GM18517 (cell line): Measurements from ENCODE around the gene STMN3.

ENCODE experiments used
- ATAC-seq: cut with Tn5 transposase; IDR thresholded peaks from one replicate; pipeline ENCODE4 v1.9.1; 2021; ENCODE audit warnings: mild to moderate bottlenecking, moderate library complexity; ENCODE audit not compliant: unreplicated experiment

Gene STMN3

DNA sequence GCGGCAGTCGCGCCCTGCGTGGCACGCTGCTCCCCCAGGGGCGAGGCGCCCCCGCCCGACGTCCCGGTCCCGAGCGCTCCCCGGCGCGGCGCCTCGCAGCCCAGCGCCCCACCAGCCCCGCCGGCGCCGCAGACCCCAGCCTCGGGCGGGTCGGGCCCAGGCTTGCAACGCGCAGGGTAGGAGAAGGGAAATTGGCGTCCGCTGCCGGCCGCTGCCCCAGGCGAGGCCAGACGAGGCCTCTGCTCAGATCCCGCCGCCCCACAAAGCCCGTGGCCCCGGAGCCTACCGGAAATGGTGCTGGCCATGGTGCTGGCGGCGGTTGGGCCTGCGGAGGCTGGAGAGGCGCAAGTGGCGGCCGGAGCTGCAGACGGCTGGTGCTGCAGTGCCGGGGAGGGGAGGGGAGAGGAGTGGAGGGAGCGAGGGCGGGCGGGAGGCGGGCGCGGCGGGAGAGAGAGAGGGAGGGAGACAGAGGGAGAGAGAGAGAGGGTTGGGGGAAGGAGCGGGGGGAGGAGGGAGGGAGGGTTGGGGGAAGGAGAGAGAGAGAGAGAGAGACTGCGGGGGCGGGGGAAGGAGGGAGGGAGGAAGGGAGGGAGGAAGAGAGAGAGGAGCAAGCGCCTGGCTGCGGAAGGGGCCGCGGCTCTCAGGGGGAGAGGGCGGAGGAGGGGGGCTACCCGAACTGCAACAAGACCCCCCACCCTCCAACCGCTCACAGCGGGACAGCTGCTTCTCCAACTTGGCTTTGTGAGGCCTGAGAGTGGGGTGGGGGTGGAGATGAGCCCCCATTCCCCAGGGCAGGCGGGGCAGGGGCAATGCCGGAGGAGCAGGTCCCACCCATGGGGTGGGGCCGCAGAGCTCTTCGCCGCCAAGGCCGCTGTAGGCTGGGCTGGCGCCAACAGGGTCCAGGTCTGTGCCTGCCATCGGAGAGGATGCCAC, at the start of gene STMN3:
TSS of gene STMN3 (minus strand) at position 384 of the 933 bp plus-strand sequence. CDS start at position 305, 79 bp downstream.
- ATAC-seq, result no peak

DNA sequence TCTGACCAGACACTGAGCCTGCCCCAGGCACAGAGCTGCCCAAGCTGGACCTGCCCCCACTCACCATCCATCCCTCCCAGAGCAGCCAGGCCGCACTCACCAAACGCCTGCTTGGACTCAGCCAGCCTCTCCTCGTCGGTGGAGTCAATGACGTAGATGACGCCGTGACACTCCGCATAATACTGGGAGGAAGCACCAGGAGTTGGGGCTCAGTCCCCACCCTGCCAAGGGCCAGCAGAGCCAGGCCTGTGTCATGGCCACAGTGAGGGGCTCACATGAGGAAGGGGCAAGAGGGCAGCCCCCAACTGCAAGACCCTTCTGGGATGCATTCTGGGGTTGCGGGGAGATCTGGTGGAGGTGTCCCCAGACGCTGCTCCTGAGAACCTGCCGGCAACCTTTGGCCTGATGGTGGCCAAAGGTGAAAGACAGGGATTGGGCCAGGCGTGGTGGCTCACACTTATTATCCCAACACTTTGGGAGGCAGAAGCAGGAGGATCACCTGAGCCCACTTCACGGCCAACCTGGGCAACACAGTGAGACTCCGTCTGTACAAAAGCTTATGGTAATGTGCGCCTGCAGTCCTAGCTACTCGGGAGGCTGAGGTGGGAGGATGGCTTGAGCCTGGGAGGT, 48.9 kb upstream of the STMN3 start:
- no peak for ATAC-seq

DNA sequence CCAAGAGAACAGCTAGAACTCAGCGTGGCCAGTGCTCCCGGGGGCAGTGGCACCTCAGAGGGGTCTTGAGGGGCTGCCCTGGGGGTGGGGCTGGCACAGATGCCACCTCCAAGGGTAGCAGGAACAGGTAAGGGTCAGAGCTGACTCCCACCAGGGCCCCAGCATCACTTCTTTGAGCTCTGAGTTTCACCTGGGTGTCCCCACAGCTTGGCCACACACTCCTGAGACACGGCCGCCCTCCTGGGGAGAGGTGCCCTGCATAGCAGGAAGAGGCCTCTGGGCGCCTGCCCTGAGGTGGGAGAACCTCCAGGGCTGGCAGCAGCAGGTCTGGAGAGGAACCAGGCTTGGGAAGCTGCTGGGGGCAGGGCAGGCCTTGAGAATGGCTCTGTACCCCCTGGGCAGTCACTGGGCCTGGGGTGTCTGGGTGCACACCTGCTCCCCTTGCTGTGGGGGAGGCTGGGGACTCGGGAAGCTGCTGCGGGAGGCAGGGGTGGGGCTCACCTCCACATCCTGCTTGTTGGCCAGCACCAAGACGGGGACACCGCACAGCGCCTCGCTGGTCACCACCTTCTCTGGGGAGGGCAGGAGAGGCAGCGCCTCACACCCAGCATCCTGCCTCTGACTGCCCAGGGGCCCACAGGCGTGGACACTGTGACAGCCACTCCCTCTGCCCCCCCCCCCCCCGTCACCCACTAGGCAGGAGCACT, 48.3 kb upstream of the STMN3 start:
- ATAC-seq, result no peak

DNA sequence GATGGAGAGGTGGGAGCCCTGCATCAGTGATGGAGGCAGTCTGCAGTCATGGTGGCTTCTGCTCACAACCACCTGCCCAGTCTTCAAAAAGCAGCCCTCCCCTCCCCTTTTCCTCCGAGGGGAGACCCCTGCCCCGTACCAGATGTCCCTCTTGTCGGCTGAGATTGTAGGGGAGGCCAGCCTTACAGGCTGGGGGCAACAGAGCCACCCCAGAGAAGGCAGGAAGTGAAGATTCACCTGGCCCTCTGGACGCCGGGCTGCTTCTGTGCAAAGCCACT, 47.8 kb upstream of the STMN3 start:
- no peak for ATAC-seq

DNA sequence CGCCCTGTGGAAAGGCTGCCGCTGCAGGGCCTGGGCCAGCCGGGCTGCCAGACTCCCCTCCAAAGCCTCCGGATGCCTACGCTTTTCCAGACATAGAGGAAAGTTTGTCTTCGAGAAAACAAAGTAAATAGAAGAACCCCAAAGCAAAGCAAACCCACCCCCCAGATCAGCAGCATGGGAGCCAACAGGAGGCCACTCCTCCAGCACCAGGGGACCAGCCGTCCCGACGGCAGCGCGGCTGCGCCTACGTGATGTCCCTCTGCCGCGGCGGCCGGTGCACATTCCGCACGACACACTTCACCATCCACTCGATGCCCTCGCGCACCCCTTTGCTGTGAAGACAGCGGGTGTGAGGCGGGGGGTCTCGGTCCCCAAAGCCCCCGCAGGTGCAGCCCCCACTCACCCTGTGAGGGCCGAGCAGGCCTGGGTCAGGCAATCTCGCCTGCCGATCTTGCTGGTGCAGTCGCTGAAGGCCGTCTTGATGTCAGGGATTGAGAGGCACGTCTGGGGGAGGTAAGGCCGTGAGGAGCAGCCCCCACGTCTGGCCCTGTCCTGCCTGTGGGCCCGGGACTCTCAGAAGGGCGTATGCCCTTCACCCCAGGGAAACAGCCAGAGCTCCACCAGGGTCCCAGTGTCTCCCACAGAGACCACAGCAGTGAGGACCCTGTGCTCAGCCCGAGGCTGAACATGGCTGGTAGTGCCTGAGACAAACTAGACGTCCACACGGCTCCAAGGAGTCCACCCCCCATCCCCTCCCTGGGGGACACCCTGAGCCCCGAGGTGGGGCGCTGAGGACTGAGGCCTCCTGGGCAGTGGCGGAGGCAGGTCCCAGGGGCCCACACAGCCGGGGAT, 47.2 kb upstream of the STMN3 start:
- no peak for ATAC-seq

DNA sequence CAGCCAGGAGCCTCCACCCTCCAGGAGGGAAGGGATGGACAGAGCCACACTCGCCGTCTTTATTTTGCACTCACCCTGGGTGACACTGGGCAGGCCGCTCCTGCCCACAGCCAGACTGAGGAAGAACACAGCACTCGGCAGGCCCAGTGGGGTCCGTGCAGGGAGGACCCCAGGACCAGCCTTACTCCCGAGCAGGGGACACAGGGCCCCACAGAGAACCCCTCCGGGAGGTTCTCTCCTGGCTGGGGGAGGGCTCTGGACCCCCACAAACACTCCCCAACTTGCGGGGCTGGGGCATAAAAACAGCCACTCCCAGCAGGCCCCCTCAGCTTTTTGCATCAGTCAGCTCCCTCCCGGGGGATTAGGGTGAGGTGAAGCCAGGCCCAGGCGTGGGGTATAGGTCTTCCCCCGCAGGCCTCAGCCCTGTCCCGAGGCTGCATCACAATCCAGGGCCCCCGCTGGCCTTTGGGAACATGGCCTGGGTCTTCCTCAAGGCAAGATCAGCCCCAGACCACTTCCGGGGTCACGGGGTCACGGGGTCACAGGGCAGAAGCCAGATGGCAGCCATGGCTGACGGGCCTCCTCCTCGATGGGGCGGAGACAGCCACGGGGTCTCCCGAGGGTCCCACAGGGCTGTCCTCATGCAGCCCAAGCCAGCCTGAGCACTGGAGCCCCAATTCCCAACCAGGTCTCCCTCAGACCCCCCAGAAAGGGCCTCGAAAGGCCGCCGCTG, 46.4 kb upstream of the STMN3 start:
- ATAC-seq, result no peak

DNA sequence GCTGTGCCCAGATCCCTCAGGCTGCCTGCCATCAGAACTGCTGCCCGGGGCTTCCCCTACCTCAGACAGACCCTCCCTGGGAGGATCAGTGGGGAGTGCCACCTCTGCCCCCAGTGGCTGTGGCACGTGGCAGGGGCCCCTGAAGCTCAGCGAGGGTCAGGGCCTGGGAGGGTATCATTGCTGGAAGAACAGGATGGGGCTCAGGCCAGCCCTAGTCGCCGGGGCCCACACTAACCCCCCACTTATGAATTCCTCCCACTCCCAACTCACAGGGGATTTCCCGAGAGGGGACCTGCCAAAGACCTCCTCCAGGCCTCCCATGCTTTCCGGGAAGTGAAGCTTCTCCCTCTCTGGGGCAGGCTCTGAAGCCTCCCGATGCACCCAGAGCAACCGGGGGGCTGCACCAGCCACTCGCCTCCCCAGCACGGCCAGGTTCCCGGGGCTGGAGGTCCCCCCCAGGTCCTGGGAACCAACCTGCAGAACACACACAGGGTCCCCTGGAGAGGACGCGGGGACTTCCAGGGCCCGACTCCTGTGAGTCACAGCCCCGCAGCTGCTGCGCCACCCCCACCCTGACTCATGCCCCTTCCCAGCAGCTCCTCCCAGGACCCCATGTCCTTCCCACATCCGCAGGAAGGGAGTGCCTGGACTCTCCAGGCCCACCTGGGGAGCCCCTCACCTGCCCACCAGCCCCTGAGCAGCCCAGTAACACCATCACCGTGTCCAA, 45.7 kb upstream of the STMN3 start:
- ATAC-seq, result no peak

DNA sequence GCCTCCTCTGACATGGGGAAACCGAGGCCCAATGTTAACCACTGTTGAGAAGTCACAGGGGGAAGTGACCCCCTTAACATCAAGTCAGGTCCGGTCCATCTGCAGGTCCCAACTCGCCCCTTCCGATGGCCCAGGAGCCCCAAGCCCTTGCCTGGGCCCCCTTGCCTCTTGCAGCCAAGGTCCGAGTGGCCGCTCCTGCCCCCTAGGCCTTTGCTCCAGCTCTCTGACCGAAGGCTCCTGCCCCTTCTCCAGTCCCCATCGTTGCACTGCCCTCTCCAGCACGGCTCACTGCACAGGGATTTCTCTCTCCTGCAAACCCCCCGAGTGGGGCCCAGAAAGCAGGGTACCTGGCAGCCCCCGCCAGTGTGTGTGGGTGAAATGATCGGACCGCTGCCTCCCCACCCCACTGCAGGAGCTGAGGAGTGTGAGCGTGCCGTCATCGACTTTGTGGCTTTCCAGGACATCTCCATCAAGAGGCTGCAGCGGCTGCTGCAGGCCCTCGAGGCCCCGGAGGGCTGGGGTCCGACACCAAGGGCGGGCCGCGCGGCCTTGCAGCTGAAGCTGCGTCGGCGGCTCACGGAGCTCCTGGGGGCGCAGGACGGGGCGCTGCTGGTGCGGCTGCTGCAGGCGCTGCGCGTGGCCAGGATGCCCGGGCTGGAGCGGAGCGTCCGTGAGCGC, 44.8 kb upstream of the STMN3 start:
- ATAC-seq, result no peak

DNA sequence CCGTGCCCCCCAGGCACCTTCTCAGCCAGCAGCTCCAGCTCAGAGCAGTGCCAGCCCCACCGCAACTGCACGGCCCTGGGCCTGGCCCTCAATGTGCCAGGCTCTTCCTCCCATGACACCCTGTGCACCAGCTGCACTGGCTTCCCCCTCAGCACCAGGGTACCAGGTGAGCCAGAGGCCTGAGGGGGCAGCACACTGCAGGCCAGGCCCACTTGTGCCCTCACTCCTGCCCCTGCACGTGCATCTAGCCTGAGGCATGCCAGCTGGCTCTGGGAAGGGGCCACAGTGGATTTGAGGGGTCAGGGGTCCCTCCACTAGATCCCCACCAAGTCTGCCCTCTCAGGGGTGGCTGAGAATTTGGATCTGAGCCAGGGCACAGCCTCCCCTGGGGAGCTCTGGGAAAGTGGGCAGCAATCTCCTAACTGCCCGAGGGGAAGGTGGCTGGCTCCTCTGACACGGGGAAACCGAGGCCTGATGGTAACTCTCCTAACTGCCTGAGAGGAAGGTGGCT, 44.2 kb upstream of the STMN3 start:
- ATAC-seq, result no peak

DNA sequence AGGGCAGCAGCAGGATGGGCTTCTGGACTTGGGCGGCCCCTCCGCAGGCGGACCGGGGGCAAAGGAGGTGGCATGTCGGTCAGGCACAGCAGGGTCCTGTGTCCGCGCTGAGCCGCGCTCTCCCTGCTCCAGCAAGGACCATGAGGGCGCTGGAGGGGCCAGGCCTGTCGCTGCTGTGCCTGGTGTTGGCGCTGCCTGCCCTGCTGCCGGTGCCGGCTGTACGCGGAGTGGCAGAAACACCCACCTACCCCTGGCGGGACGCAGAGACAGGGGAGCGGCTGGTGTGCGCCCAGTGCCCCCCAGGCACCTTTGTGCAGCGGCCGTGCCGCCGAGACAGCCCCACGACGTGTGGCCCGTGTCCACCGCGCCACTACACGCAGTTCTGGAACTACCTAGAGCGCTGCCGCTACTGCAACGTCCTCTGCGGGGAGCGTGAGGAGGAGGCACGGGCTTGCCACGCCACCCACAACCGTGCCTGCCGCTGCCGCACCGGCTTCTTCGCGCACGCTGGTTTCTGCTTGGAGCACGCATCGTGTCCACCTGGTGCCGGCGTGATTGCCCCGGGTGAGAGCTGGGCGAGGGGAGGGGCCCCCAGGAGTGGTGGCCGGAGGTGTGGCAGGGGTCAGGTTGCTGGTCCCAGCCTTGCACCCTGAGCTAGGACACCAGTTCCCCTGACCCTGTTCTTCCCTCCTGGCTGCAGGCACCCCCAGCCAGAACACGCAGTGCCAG, 43.6 kb upstream of the STMN3 start, which contains the start of gene TNFRSF6B:
TSS of gene TNFRSF6B (plus strand) at position 25 of the 729 bp plus-strand sequence. CDS start at position 141, 116 bp downstream.
- ATAC-seq, result no peak

DNA sequence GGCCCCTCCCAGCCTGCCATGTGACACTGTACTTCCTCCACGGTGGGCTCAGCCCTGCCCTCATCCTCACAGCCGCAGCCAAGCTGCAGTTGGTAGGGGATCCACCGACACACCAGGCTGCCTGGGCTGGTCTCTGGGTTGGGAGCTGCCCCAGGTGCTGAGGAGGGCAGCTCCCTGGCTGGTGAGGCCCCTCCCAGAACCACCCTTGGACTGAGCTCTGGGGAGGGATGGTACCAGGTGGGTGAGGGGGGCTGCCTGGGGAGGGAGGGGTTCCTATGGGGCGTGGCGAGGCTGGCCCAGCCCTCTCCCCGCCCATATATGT, 43.0 kb upstream of the STMN3 start:
- no peak for ATAC-seq

DNA sequence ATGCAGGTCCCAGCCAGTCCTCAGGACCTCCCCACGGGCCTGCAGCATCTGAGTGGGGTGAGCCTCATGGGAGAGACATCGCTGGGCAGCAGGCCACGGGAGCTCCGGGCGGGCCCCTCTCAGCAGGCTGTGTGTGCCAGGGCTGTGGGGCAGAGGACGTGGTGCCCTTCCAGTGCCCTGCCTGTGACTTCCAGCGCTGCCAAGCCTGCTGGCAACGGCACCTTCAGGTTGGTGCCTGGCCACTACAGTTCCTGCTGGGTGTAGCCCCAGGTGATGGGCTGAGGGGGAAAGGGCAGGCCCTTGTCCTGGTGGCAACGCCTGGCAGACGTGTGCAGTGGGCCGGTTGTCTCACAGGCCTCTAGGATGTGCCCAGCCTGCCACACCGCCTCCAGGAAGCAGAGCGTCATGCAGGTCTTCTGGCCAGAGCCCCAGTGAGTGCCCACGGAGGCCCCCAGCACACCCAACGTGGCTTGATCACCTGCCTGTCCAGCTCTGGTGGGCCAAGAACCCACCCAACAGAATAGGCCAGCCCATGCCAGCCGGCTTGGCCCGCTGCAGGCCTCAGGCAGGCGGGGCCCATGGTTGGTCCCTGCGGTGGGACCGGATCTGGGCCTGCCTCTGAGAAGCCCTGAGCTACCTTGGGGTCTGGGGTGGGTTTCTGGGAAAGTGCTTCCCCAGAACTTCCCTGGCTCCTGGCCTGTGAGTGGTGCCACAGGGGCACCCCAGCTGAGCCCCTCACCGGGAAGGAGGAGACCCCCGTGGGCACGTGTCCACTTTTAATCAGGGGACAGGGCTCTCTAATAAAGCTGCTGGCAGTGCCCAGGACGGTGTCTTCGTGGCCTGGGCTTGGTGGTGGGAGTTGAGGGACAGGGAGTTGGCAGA, 42.4 kb upstream of the STMN3 start:
- no peak for ATAC-seq

DNA sequence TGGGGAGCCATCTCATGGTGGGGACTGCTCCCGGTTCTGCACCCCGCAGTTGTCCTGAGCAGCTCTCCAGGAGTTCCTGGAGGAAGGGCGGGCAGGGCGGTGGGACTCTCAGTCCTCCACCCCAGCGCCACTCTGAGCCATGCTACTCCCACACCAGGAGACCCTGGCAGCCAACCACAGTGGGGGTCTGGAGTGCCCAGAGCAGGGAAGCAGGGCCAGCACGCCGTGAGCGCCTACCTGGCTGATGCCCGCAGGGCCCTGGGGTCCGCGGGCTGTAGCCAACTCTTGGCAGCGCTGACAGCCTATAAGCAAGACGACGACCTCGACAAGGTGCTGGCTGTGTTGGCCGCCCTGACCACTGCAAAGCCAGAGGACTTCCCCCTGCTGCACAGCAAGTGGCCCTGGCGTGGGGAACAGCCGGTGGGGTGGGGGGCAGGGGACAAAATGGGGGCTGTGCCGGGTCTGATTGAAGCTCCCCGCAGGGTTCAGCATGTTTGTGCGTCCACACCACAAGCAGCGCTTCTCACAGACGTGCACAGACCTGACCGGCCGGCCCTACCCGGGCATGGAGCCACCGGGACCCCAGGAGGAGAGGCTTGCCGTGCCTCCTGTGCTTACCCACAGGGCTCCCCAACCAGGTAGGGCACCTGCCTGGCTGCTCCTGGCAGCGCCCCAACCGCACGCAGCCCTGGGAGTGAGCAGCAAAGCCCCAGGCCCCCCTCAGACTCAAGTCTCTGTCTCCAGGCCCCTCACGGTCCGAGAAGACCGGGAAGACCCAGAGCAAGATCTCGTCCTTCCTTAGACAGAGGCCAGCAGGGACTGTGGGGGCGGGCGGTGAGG, 41.6 kb upstream of the STMN3 start:
- ATAC-seq, result no peak

DNA sequence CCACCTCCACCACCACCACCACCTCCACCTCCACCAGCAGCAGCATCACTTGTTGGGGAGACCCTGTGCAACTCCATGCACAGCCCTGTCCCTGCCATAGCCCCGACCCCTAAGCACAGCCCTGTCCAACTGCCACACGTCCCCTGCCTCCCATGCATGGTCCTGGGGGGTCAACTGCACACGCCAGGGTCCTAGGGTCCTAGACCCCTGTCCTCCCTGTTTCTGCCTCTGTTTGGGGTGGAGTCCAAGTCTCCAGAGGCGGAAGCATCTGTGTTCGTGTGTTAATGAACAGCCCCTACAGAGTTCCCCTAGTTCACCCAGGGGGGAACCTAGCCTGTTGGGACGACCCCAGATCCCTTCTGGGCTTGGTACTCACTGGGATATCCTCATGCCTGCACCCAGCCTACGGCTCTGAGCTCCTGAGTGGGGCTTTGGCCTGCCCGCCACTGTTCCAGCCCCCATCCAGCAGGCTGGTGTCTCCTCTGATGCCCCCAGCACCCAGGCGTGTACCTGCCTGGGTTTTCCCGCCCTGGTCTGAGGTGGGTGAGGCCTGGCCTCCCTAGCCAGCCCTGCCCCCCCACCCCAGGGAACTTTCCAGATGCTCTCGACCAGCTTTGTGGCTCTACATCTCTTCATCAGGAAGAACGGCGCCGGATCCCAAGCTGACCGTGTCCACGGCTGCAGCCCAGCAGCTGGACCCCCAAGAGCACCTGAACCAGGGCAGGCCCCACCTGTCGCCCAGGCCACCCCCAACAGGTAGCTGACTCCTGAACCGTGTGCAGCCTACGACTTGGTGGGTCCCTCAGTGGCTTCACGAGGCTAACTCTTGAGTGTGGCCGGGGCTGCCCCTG, 40.7 kb upstream of the STMN3 start:
- ATAC-seq, result no peak

DNA sequence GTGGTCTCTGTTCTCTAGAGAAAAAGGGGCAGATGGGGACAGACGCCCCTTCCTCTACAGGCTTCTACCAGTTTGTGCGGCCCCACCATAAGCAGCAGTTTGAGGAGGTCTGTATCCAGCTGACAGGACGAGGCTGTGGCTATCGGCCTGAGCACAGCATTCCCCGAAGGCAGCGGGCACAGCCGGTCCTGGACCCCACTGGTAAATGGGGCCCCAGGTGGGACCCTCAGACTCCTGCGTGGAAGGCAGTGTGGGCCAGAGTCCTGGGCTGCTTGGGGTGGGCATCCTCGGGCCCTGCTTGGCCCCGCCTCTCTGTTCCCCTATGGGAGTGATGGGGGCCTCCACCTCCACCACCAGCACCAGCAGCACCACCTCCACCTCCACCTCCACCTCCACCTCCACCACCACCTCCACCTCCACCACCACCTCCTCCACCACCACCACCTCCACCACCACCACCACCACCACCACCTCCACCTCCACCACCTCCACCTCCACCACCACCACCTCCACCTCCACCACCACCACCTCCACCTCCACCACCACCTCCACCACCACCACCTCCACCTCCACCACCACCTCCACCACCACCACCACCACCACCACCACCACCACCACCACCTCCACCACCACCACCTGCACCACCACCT, 40.0 kb upstream of the STMN3 start:
- no peak for ATAC-seq
